Middle frontal gyrus (tissue), 1 donor: ENCODE results near the gene KRT2.
A peak's percentile ranks its signal among the peaks of the same experiment; 100 is the strongest.

ENCODE experiments used
- DNase-seq: peaks from one replicate; pipeline ENCODE4 v3.0.0-alpha.2; 2015; ENCODE audit warnings: low spot score; ENCODE audit errors: extremely low spot score

Gene KRT2

DNA sequence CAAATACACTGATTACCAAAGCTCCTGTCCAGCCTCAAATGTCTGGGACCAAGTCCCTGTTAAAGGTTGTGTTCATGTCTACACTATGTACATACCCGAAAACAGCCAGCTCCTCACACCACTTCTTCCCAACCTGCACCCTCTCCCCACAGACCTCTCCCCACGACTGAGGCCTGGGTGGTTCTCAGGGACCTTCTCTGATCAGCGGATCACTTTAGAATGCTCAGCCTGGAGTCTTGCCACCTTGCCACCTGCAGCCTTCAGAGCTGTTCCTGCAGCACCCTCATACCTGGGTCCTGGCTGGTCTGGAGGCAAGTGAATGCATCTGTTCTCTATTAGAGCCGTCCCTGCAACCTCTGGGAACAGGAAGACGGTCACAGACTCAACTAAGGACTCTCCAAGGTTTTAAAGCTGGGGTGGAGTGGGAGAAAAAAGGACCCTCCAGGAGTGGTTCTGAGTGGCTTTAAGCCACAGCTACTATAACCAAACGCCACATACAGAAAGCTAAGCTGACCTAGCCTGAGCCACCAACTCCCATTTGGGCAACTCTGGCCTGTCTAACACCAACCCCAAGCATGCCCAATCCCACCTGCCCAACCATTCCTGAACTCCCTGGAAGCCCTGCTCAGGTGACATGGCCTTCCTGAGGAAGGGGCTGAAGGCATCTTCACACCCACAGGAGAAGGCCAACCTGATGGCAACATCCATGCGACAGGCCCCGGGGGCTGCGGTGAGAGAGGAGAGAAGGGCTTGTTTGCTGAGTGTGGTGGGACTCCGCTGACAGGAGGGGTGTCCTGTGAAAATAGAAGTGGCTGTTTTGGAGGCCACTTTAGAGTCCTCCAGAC lies 8.6 kb downstream of the KRT2 start:
- no peak for DNase-seq

DNA sequence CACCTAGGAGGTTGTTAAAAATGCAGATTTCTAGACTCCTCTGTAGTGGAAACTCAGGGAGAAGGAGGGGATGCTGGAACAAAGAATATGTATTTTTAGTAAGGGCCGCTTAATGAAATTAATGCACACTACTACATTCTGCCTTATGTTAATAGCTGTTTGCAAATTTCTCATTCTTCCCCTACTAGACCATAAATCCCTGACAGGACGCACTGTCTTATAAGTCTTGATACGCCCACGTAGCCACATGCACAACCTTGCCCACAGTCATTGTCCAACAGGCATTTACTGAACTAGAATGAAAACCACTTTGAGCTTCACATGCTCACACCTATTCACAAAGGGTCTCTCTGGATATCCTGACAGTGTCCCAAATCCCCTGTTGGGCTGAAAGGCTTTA lies 10.5 kb downstream of the KRT2 start:
- DNase-seq: no peak

DNA sequence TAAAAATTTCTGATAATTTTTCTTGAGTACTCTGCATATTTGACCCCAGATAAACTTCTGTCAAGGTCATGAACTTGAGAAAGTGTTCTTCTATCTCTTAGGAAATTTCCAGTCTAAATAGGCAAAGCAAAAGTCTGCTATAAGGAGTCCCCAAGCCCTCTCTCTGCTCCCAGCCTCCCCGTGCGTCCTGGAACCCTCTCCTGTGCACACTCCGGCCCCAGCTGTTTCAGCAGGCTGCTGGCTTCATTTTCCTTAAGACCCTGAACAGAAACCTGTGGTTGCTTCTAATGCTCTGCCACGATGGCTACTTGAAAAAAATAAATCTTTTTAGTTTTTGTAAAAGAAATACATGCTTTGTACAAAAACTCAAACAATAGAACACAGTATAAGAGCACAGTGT lies 14.7 kb downstream of the KRT2 start:
- no peak for DNase-seq

DNA sequence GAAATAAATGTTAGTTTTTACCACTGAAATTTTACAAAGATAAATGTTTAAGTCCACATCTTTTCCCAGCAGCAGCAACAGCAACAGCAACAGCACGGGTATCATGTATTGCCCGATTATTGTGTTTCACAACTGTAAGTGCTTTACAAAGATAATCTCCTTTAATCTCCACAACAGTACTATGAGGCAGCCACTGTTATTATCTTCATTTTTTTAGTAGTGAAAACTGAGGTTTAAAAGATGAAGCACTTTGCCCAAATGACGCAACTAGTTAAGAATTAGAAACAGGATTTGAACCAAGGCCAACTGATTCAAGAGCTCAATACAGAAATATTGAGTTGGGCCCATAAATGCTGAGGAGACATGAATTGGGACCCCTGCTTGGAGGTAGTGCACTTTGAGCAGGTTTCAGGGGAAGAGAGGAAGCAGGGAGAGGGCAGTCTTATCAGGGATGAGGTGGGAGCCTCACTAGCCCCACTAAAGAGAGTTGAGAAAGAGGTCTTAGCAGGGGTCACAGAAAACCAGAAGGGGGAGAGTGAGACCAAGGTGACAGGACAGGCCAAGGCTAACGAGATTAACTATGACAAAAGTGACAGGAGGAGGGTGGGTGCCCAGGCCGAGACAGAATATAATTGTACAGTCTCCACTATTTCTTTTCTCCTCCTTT lies 15.3 kb downstream of the KRT2 start:
- DNase-seq: no peak

DNA sequence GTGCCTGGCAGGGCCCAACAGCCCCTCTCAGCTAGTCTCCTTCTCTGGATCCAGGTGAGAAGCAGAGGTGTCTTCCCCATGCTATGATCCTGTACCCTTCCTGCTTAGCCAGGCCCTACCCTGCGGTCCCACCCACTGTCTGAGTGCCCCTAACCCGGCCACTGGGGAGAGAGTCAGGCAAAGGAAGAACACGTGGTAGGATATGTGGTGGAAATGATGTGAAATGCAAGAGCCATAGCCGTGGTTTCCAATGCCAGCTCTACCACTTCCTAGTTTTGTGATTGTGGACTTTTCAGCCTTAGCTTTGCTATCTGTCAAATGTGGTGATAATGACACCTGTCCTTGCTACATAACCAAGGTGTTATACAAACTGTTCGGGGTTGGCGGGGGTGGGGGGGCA lies 15.8 kb downstream of the KRT2 start:
- DNase-seq: no peak

DNA sequence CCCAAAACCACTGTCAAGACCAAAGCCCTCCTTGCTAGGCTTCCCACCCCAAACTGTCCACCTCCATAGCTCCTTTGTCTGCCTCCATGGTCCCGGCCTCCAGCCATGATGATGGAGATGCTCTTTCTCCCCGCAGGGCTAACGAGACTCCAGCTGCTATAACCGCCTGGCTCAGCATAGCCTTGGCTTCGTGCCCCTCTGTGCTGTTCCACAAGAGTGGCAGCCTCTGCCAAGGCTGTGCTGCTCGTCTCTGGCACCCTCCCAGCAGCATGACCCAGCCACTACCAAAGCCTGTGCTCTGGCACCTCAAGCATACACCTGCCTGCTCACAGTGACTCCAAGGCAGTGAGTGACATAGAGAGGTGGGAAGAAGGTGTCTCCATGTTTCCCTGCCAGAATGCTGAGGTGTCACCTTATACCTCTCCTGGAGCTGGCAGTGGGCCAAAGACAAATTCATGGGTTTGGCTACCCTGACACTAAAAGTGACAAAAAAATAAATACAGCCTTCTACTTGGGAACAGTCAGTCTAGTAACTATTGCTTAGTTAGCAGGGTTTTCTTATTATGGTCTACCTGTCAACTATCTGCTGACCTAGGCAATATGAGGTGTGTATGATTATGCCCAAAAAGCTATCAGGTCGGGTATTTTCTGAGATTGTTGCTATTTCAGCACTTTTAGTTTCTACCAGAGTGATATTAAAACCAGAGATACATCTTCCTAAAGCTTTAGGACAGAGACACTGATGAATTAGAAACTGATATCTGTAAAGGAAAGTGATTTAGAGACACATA lies 17.6 kb downstream of the KRT2 start:
- DNase-seq: peak; percentile 61

DNA sequence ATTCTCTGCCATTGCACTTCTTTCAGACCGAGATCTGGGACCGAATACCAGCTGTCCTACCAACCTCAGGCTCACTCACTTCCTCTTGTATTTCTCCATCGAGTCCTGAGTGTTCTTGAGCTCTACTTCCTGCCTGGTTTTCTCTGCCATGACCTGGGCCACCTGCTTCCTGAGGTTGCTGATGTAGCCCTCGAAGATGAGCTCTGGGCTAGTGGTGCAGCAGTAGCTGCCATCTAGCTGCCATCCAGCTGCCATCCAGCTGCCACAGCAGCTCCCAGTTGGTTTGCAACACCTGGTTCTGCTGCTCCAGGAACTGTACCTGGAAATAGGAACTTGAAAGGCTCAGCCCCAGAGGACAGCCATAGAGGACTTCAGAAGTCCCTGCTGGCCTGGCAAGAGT lies 18.6 kb downstream of the KRT2 start:
- no peak for DNase-seq

DNA sequence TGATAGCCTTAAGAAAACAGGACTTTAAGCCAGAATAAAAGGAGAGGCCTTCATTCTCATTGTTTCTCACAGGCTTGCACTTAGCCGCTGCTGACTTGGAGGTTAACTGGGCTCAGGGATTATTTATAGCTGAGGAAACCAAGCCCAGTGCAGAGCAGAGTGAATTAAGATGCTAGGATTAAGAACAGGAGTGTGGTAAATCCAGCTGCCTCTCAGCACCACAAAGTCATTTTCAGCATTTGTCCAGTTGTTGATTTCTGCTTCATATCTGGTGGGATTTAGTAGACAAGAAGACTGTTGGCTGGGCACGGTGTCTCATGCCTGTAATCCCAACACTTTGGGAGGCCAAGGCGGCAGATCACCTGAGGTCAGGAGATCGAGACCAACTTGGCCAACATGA lies 19.4 kb downstream of the KRT2 start:
- DNase-seq: no peak

DNA sequence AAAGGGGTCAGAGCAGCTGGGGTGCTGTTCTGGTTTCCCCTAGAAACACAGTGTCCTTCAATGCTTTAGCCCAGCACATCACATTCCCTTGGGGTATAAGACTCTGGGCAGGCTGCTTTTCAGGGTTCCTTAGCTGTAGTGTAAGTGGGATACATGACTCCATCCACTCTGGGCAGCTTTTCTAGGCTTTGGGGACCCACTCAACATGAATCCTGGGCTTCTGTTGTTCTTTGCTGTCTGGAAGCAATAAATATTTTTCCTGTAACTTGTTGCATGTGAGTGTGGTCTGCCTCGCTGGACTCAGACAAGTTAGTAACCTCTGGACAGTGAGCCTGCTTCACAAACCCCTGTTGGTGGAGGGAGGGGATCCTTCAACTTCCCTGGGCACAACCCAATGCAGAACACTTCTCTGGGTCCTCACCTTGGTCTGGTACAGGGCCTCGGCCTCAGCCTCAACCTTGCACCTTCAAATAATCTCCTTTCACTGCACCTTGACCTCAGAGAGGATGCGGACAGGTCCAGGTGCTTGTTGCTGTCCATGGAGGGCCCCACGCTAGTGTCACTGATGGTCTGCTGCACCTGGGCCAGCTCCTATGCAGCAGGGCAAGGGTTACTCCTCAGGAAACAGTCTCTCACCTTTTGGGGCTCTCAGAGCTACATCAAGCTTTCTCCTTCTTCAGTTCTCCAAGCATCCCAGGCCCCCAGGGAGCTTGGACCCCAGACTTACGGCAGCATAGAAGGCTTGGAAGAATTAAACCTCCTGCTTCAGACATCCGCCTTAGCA lies 20.1 kb downstream of the KRT2 start:
- no peak for DNase-seq

DNA sequence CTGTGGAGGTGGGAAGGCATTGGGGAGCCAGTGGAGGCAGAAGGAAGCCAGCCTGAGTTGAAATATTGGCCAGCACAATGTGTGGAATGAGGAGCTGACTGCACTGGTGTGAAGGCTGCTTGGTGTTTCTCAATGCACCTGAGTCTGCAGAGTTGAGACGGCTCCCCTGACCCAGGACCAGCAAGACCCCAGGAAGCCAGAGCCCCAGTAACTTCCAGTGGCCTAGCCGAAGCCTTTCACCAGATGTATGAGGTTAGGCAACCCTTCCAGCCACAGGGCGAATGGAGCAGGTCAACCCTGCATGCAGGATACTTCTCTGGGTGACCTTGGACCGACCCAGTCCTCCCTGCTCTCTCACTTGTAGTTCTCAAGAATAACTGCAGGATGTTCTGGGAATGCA lies 20.7 kb downstream of the KRT2 start:
- no peak for DNase-seq

DNA sequence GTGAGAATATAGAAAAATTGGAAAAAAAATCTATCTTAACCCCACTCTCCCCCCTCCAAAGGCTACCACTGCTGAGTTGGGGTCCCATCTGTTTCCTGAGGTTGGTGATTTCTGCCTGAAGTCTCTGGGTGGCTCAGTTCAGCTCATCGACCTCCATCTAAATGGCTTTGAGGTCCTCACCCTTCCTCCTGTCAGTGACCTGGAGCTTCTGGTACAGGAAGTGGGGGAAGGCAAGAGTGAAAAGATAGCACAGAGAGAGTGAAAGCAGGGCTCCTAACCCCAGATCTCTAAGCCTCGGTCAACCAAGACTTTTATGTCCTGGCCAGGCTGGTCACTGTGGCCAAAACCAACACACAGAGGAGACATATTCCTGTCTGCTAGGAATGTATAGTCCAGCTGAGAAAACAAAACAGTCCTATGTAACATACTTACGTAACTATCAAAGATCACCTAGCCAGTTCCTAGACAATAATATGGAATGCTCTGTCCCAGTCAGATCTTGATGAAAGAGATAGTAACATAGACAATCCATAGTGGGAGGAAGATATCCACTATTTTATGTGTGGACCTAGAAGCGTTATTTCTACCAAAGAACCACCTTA lies 21.3 kb downstream of the KRT2 start:
- no peak for DNase-seq

DNA sequence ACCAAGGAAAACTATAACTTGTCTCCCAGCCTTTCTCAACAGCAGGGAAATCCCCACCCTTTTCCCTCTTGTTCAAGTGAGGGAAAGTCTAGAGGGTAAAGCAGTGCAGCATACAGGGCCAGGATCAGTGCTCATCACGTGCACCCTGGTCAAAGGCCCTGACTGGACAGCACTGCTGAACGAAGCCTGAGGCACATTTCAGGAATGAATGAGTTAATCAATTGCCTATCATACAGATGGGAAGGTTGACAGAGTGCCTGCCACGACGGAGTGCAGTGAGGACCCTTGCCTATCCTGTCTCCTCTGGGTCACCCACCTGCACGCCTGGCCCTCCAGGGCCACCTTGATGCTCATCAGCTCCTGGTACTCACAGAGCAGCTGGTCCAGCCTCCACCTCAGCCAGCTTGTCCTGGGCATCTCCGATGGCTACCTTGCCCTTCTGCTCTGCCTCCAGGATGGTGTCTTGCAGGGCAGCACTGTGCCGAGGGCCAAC lies 22.0 kb downstream of the KRT2 start:
- DNase-seq: no peak

DNA sequence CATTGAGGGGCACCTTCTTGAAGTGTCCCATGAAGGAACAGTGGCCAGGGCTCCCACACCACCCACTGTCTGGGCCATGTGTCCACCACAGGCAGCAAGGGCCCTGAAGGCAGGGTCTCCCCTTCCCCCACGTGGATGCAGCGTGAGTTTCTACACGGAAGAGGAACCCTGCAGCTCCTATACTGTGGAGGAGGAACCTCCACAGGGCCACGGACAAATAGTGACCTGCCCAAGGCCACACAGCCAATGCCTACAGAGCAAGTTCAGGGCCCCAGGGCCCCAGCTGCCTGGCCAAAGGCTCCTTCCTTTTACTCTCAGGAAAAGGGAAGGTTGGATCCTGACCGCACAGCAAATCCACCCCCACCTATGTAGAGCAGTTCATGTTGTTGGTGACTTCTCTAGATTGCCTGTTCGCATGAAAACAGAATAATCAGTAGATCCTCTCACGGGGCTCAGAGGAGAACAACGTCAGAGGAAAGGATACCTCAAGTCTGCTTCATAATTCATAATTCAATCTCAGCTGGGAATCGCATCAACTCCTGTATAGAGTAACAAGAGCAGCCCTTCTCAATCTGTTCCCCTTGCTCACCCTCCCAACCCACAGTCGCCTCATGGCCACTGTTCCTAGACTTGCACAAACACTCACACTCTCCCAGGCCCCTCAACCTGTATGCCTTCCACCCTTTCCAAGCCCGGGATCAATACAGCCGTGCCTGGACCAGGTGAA lies 22.6 kb downstream of the KRT2 start:
- no peak for DNase-seq

DNA sequence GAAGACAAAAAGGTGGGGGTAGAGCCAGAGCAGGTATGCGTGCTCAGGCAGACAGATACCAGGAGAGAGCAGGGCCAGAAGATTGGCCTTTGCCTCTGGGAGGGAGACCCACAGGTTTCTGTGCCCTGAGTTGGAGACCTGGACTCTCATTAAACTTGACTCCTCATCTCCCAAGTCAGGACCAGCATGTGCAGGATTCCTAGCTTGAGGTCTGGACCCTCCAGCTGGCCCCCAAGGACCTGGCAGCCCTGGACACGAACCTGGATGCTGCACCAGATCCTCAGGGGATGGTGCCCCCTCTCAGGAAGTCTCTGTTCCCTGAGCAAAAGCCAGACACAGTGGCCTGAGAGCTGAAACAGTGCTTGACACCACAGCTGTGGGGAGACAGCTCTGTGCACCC lies 23.2 kb downstream of the KRT2 start:
- DNase-seq: no peak

DNA sequence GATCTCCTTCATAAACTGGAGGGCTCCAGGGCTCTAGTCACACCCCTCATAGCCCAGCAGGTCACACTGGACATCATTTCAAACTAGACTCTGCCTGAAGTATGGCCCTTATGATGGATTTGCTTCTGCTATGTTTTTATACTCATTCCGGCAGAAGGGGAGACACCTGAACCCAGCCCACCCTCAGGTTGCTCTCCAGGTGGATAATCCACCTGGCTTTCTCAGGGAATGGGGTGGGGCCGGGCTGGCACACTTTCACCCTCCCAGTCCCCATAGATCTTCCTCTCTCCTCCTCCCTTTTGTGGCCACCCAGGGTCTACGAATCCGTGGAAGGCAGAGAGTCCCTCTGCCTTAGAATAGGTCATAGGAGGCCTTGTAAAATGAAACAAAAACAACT lies 23.9 kb downstream of the KRT2 start:
- DNase-seq: no peak

DNA sequence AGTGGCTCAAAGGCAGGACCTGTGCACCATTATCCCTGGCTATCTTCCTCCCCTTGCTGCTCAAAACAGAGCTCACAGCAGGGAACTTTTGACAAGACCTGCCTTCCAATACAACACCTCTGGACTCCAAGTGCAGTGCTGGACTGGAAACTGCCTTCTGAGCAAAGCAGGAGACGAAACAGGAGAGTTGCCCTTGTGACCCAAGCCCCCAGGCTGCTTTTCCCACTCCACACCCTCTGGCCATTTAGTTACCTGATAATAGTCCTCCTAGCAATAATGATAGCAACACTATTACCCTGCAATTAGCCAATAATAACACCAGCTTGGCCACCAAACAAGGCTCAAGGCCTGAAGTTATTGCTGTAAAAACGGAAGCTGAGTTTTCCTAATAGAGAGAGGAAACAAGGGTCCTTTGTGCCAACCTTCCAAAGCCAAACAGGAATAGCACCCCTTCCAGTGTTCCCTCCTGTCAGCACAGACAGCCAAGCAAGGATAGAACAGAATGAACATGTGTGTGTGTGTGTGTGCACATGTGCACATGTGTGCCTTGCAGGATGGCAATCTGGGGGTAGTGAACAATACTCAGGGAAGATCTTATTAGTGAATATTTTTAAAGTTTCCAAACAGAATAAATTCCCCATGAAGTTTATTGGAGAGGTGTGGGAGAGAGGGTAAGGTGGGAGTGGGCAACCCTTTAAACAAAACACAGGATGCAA lies 24.5 kb downstream of the KRT2 start:
- no peak for DNase-seq

DNA sequence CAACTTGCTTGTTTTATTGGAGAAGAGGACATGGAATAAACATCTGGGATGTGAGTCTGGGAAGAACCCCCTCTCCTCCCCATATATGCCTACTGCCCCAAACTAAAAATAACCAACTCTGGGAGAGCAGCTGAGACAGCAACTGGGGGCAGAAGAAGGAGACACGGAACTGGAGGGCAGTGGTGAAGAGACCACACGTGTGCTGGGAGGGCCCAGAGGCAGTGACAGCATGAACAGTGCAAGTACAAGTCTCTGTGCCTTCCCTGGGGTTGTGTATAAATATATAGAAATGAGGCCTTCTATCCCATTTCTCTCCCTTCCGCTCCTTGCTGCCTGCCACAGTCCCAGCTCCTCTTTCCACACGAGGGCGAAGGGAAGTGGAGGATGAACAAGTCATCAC lies 29.7 kb downstream of the KRT2 start:
- DNase-seq: no peak

DNA sequence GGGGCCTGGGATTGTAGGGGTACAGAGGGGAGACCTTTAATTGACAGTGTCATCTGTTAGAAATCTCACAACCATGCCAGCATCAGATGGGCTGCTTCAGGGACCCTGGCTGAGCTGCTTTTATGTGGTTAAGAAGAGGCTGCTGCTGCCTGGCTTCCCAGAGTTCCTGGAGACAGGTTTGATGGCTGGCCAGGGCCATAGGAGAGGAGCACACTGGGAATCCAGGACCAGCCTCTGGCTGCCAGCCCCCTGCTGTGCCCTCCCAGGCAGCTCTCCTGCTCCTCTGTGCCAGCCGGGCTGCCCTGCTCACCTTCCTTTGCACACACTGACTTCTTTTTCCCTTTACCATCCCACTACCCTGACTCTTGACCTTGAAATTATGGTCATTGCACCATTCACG lies 33.1 kb downstream of the KRT2 start:
- DNase-seq: no peak

DNA sequence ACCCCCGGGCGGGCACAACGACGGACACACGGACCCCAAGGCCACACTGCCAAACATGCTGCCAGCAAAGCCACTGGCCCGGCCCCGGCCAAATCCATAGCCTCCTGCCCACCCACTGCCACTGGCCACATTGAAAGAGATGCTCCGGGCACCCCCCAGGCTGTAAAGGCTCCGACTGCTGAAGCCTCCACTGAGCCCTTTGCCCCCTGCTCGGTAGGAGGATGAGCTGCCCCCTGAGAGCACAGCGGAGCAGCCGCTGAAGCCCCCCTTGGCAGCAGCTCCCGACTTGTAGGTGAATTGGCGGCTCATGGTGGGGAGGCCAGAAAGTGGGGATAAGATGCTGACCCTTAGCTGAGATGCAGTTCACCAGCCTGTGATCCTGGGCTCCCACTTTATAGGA lies 33.8 kb downstream of the KRT2 start, which contains the start of gene KRT73:
Gene KRT73 (minus strand): TSS at position 344 of the 400 bp plus-strand sequence. CDS start 35 bp downstream, at position 309.
- no peak for DNase-seq
